ENCODE measurements around the gene SLC13A3. TPM values are rescaled to one million over a fixed set of nuclear protein-coding genes. Genes with fewer than 3 reads are reported as not detected.

Gene SLC13A3
- total RNA-seq, 1 experiment from 2014 or later = 0.39 TPM

- Mint-ChIP-seq H3K4me1 (ENCODE audit: low read depth, unreplicated experiment) (no peaks in the 10 kb centered on the region), H3K4me3 (ENCODE audit: unreplicated experiment) (no peak overlapping the region), H3K27ac (ENCODE audit: unreplicated experiment) (no peak overlapping the region), H3K9me3 (ENCODE audit: unreplicated experiment) (no peaks in the 10 kb centered on the region), H3K36me3 (ENCODE audit: insufficient read depth, unreplicated experiment) (no peaks in the 10 kb centered on the region), H3K27me3 (ENCODE audit: insufficient read depth, unreplicated experiment) (peaks cover 3% of the 10 kb centered on the region)
- no peaks in the 10 kb centered on the region for H3K36me3 ChIP-seq (ENCODE audit: control insufficient read depth, insufficient read depth, low read length)
- no peaks in the 10 kb centered on the region for H3K27me3 ChIP-seq (replicated peaks; ENCODE audit: control insufficient read depth, insufficient read depth, low read length)
- TF ChIP-seq, protein P1, sequence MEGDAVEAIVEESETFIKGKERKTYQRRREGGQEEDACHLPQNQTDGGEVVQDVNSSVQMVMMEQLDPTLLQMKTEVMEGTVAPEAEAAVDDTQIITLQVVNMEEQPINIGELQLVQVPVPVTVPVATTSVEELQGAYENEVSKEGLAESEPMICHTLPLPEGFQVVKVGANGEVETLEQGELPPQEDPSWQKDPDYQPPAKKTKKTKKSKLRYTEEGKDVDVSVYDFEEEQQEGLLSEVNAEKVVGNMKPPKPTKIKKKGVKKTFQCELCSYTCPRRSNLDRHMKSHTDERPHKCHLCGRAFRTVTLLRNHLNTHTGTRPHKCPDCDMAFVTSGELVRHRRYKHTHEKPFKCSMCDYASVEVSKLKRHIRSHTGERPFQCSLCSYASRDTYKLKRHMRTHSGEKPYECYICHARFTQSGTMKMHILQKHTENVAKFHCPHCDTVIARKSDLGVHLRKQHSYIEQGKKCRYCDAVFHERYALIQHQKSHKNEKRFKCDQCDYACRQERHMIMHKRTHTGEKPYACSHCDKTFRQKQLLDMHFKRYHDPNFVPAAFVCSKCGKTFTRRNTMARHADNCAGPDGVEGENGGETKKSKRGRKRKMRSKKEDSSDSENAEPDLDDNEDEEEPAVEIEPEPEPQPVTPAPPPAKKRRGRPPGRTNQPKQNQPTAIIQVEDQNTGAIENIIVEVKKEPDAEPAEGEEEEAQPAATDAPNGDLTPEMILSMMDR (IDR thresholded peaks at IDR 0.05; ENCODE audit: insufficient read depth in 1 of 2, low read depth in 1 of 2, low read length in 1 of 2, severe bottlenecking in 1 of 2, unreplicated experiment in 1 of 2) = no peak
- ChIA-PET CTCF (interaction anchor here (1.0 to 1.3 kb wide), 3 partner anchors 9 to 157 kb away, joined by 3 to 4 read pairs (median 3); no protein-coding TSS in a partner anchor), POLR2A (no interaction called here)
- DNase-seq = no peak
- no peak overlapping the region for H3K4me3 ChIP-seq (ENCODE audit: low read depth, low read length)
- intact Hi-C loops (cut with micrococcal nuclease; ENCODE audit: unreplicated experiment) = no loop called here
- no peaks in the 10 kb centered on the region for H3K9me3 ChIP-seq
- no TSS peak for BruUV-seq (replicated peaks)
- H3K4me1 ChIP-seq = no peaks in the 10 kb centered on the region
Measured at GRCh38 chr20:46523108-46523507, 128.2 kb downstream of the SLC13A3 start.

GRCh38 chr20:46520976-46521579 lies 130.2 kb downstream of the SLC13A3 start:
- BruUV-seq (replicated peaks) = no TSS peak
- Mint-ChIP-seq H3K27me3 (ENCODE audit: insufficient read depth, unreplicated experiment) (peaks cover 4% of the 10 kb centered on the region), H3K36me3 (ENCODE audit: insufficient read depth, unreplicated experiment) (no peaks in the 10 kb centered on the region), H3K9me3 (ENCODE audit: unreplicated experiment) (no peaks in the 10 kb centered on the region), H3K4me3 (ENCODE audit: unreplicated experiment) (no peak overlapping the region), H3K27ac (ENCODE audit: unreplicated experiment) (no peak overlapping the region), H3K4me1 (ENCODE audit: low read depth, unreplicated experiment) (no peaks in the 10 kb centered on the region)
- TF ChIP-seq, protein P1 (IDR thresholded peaks at IDR 0.05; ENCODE audit: insufficient read depth in 1 of 2, low read depth in 1 of 2, low read length in 1 of 2, severe bottlenecking in 1 of 2, unreplicated experiment in 1 of 2) = peak; percentile 85 to 93
- intact Hi-C loops (cut with micrococcal nuclease; ENCODE audit: unreplicated experiment) = loop anchor here (1.0 kb wide), 2 partner anchors 178 to 231 kb away; no protein-coding TSS in a partner anchor
- no peak overlapping the region for H3K4me3 ChIP-seq (ENCODE audit: low read depth, low read length)
- POLR2A ChIA-PET = no interaction called here
- no peaks in the 10 kb centered on the region for H3K36me3 ChIP-seq (ENCODE audit: control insufficient read depth, insufficient read depth, low read length)
- H3K9me3 ChIP-seq = no peaks in the 10 kb centered on the region
- CTCF ChIA-PET = no interaction called here
- peak; percentile 77 to 80 for DNase-seq
- no peaks in the 10 kb centered on the region for H3K27me3 ChIP-seq (replicated peaks; ENCODE audit: control insufficient read depth, insufficient read depth, low read length)
- no peaks in the 10 kb centered on the region for H3K4me1 ChIP-seq

- H3K27me3 Mint-ChIP-seq (ENCODE audit: insufficient read depth, unreplicated experiment) = peaks cover 4% of the 10 kb centered on the region
- CTCF ChIA-PET = no interaction called here
- no TSS peak for BruUV-seq (replicated peaks)
- H3K36me3 ChIP-seq (ENCODE audit: control insufficient read depth, insufficient read depth, low read length) = no peaks in the 10 kb centered on the region
- H3K4me1 ChIP-seq = no peaks in the 10 kb centered on the region
- no peak overlapping the region for H3K4me3 ChIP-seq (ENCODE audit: low read depth, low read length)
- TF ChIP-seq, protein P1 (IDR thresholded peaks at IDR 0.05; ENCODE audit: insufficient read depth in 1 of 2, low read depth in 1 of 2, low read length in 1 of 2, severe bottlenecking in 1 of 2, unreplicated experiment in 1 of 2) = no peak
- no peaks in the 10 kb centered on the region for H3K9me3 ChIP-seq
- POLR2A ChIA-PET = no interaction called here
- H3K27ac Mint-ChIP-seq (ENCODE audit: unreplicated experiment) = no peak overlapping the region
- no peak for DNase-seq
- H3K36me3 Mint-ChIP-seq (ENCODE audit: insufficient read depth, unreplicated experiment) = no peaks in the 10 kb centered on the region
- H3K9me3 Mint-ChIP-seq (ENCODE audit: unreplicated experiment) = no peaks in the 10 kb centered on the region
- intact Hi-C loops (cut with micrococcal nuclease; ENCODE audit: unreplicated experiment) = no loop called here
- H3K4me1 Mint-ChIP-seq (ENCODE audit: low read depth, unreplicated experiment) = no peaks in the 10 kb centered on the region
- no peaks in the 10 kb centered on the region for H3K27me3 ChIP-seq (replicated peaks; ENCODE audit: control insufficient read depth, insufficient read depth, low read length)
- H3K4me3 Mint-ChIP-seq (ENCODE audit: unreplicated experiment) = no peak overlapping the region
Measured at GRCh38 chr20:46520540-46520939, 130.7 kb downstream of the SLC13A3 start.
